HCT116 (cell line): ENCODE measurements around the gene LRRC4C. TPM values are rescaled to one million over a fixed set of nuclear protein-coding genes. Genes with fewer than 3 reads are reported as not detected.

Experiments used
- ATAC-seq: fragments of 200-7000 bp; cut with Tn5 transposase; 2 replicates; pipeline ENCODE4 v1.9.1; 2020; ENCODE audit warnings: mild to moderate bottlenecking, moderate library complexity
- BruUV-seq: library from RNA; stranded (reverse); fragments of 400-500 nt; replicated peaks from 2 replicates; lab custom pipeline; 2021; lab: Mats Ljungman, UMichigan
- CTCF ChIA-PET: fragments of 300-600 bp; sonication (Branson Sonifier 250); formaldehyde crosslinking; loops from one replicate; lab custom pipeline; 2021; ENCODE audit warnings: antibody characterized with exemption; lab: Charles Lee
- POLR2A ChIA-PET: fragments of 300-600, 350-600 bp; sonication (Branson Sonifier 250); formaldehyde crosslinking; loops from one replicate; lab custom pipeline; 2021; ENCODE audit warnings: antibody characterized with exemption; lab: Charles Lee
- RAD21 ChIA-PET, 2 experiments: fragments of 300-600 bp; sonication (Branson Sonifier 250); formaldehyde crosslinking; loops; one replicate each; lab custom pipeline; 2023; ENCODE audit warnings: low total read pairs in 2 of 2; ENCODE audit not compliant: uncharacterized antibody in 2 of 2, unreplicated experiment in 2 of 2, low non-redundant PET in 1 of 2; lab: Charles Lee
- DNase-seq: peaks from one replicate; pipeline ENCODE4 v3.0.0-alpha.2; 2010; ENCODE audit warnings: low read depth, low spot score
- H2AFZ ChIP-seq: fragments of 200-600 bp; shearing (Covaris generic), sonication (generic); 2 replicates; pipeline ENCODE4 v1.6.1; 2017; ENCODE audit warnings: low read depth, mixed run types, mixed read lengths, antibody characterized with exemption, low read length; ENCODE audit not compliant: poor library complexity, severe bottlenecking
- H3K27ac ChIP-seq: 2 replicates; pipeline ENCODE4 v1.5.1; 2012; ENCODE audit warnings: low read depth, low read length
- H3K27me3 ChIP-seq: fragments of 200-600 bp; sonication (generic); 2 replicates; pipeline ENCODE4 v1.6.1; 2016; ENCODE audit warnings: mixed run types, low read length, mixed read lengths; ENCODE audit not compliant: insufficient read depth
- H3K36me3 ChIP-seq, 2 experiments: fragments of 200-500 bp in 1 of 2; fragments of 200-600 bp in 1 of 2; sonication (Bioruptor generic) in 1 of 2; sonication (generic) in 1 of 2; 2 replicates each; pipeline versions ENCODE4 v1.5.1 to v1.6.1; 2014 to 2016; ENCODE audit warnings: low read length in 2 of 2, inconsistent platforms in 1 of 2, mixed read lengths in 1 of 2, mixed run types in 1 of 2; ENCODE audit not compliant: insufficient read depth in 2 of 2, control insufficient read depth in 1 of 2
- H3K4me1 ChIP-seq, 2 experiments: fragments of 200-600 bp in 1 of 2; sonication (generic) in 1 of 2; 2 replicates each; pipeline versions ENCODE4 v1.5.1 to v1.6.1; 2012 to 2017; ENCODE audit warnings: low read length in 2 of 2, inconsistent platforms in 1 of 2, mild to moderate bottlenecking in 1 of 2, mixed read lengths in 1 of 2, mixed run types in 1 of 2, moderate library complexity in 1 of 2; ENCODE audit not compliant: insufficient read depth in 2 of 2, control insufficient read depth in 1 of 2
- H3K4me2 ChIP-seq: fragments of 200-600 bp; sonication (generic); 2 replicates; pipeline ENCODE4 v1.6.1; 2017; ENCODE audit warnings: mixed run types, low read length, mixed read lengths
- H3K4me3 ChIP-seq, 2 experiments: fragments of 200-600 bp in 1 of 2; sonication (generic) in 1 of 2; replicated peaks in 1 of 2; 2 replicates each; pipeline ENCODE4 v1.5.1; 2011 to 2016; ENCODE audit warnings: low read length in 2 of 2, control low read depth in 1 of 2, low read depth in 1 of 2, mild to moderate bottlenecking in 1 of 2, mixed read lengths in 1 of 2, mixed run types in 1 of 2
- H3K79me2 ChIP-seq: fragments of 200-600 bp; sonication (generic); 2 replicates; pipeline ENCODE4 v1.6.1; 2017; ENCODE audit warnings: mild to moderate bottlenecking, mixed run types, low read length, moderate library complexity, mixed read lengths; ENCODE audit not compliant: insufficient read depth
- H3K9ac ChIP-seq: fragments of 200-600 bp; sonication (generic); 2 replicates; pipeline ENCODE4 v1.6.1; 2016; ENCODE audit warnings: low read length, mixed read lengths
- H3K9me2 ChIP-seq: fragments of 200-600 bp; sonication (generic), shearing (Covaris generic); 2 replicates; pipeline ENCODE4 v1.6.1; 2017; ENCODE audit warnings: mixed run types, mild to moderate bottlenecking, moderate library complexity; ENCODE audit not compliant: insufficient read depth
- H3K9me3 ChIP-seq, 2 experiments: fragments of 200-500 bp in 1 of 2; fragments of 200-600 bp in 1 of 2; sonication (Bioruptor generic) in 1 of 2; sonication (generic) in 1 of 2; 2 replicates each; pipeline ENCODE4 v1.6.1; 2014 to 2017; ENCODE audit warnings: low read length in 2 of 2, mixed read lengths in 2 of 2, inconsistent platforms in 1 of 2, low read depth in 1 of 2, mild to moderate bottlenecking in 1 of 2, mixed run types in 1 of 2, moderate library complexity in 1 of 2; ENCODE audit not compliant: control insufficient read depth in 1 of 2, insufficient read depth in 1 of 2
- H4K20me1 ChIP-seq: fragments of 200-600 bp; sonication (generic), shearing (Covaris generic); 2 replicates; pipeline ENCODE4 v1.6.1; 2017; ENCODE audit warnings: mixed run types, mild to moderate bottlenecking, moderate library complexity; ENCODE audit not compliant: insufficient read depth
- CBX3 ChIP-seq: IDR thresholded peaks from 2 replicates; pipeline ENCODE4 v1.6.1; 2012; ENCODE audit warnings: low read depth
- CEBPB ChIP-seq: IDR thresholded peaks from 2 replicates; pipeline ENCODE4 v1.6.1; 2012; ENCODE audit warnings: low read depth
- CTCF ChIP-seq, 3 experiments: fragments of 200-600 bp in 1 of 3; sonication (generic) in 1 of 3; IDR thresholded peaks in 2 of 3; conservative IDR thresholded peaks in 1 of 3; 2 replicates each; pipeline ENCODE4 v1.5.1; 2012 to 2017; ENCODE audit warnings: low read depth in 2 of 3, low read length in 2 of 3, antibody characterized with exemption in 1 of 3, borderline replicate concordance in 1 of 3, control low read depth in 1 of 3, mild to moderate bottlenecking in 1 of 3, mixed read lengths in 1 of 3, mixed run types in 1 of 3, moderate library complexity in 1 of 3; ENCODE audit not compliant: insufficient read depth in 1 of 3
- EGR1 ChIP-seq: IDR thresholded peaks from 2 replicates; pipeline ENCODE4 v1.6.1; 2012; ENCODE audit warnings: low read depth
- EZH2 ChIP-seq: fragments of 200-600 bp; sonication (generic); IDR thresholded peaks from 2 replicates; pipeline ENCODE4 v1.6.1; 2017; ENCODE audit warnings: antibody characterized with exemption, mixed run types
- EZH2phosphoT487 ChIP-seq: fragments of 200-600 bp; IDR thresholded peaks from 2 replicates; pipeline ENCODE4 v1.6.1; 2018; ENCODE audit warnings: antibody characterized with exemption, borderline replicate concordance
- MAX ChIP-seq: IDR thresholded peaks from 2 replicates; pipeline ENCODE4 v1.6.1; 2012
- POLR2A ChIP-seq: IDR thresholded peaks from 2 replicates; pipeline ENCODE4 v1.7.0; 2011; ENCODE audit warnings: borderline replicate concordance; ENCODE audit not compliant: insufficient read depth, insufficient read length; ENCODE audit errors: extremely low read depth
- SIN3A ChIP-seq: IDR thresholded peaks from 2 replicates; pipeline ENCODE4 v1.6.1; 2012; ENCODE audit warnings: low read depth
- SP1 ChIP-seq: IDR thresholded peaks from 2 replicates; pipeline ENCODE4 v1.6.1; 2012; ENCODE audit warnings: low read depth
- SRF ChIP-seq: IDR thresholded peaks from 2 replicates; pipeline ENCODE4 v1.6.1; 2012; ENCODE audit warnings: low read depth
- TCF7L2 ChIP-seq: IDR thresholded peaks from 2 replicates; pipeline ENCODE4 v1.7.0; 2011; ENCODE audit warnings: borderline replicate concordance, inconsistent platforms; ENCODE audit not compliant: insufficient read depth, insufficient read length; ENCODE audit errors: extremely low read depth
- YY1 ChIP-seq: IDR thresholded peaks from 2 replicates; pipeline ENCODE4 v1.6.1; 2011; ENCODE audit warnings: low read length, low read depth, moderate library complexity, mild to moderate bottlenecking; ENCODE audit not compliant: insufficient replicate concordance; ENCODE audit errors: extremely low read depth
- ZBTB33 ChIP-seq: IDR thresholded peaks from 2 replicates; pipeline ENCODE4 v1.6.1; 2011; ENCODE audit warnings: mild to moderate bottlenecking, low read length, moderate library complexity; ENCODE audit not compliant: insufficient replicate concordance; ENCODE audit errors: extremely low read depth
- ZFX ChIP-seq: fragments of 450-650 bp; IDR thresholded peaks from 2 replicates; pipeline ENCODE4 v1.6.1; 2017
- ZNF274 ChIP-seq: fragments of 200-500 bp; sonication (Bioruptor generic); IDR thresholded peaks from 2 replicates; pipeline ENCODE4 v1.6.1; 2014; ENCODE audit warnings: mild to moderate bottlenecking, low read depth, low read length, inconsistent platforms
- intact Hi-C: fragments of 100-400 bp; cut with micrococcal nuclease; formaldehyde crosslinking; loops from 2 replicates; pipeline ENCODE4 v1.10.0; 2022
- total RNA-seq: library from RNA; stranded (reverse); gene quantifications from one replicate; pipeline ENCODE4 v1.2.1, GENCODE V29; 2021; ENCODE audit not compliant: unreplicated experiment
- TF ChIP-seq, protein P1 (sequence below): IDR thresholded peaks from 2 replicates; pipeline ENCODE4 v1.6.1; 2012

Gene LRRC4C
- total RNA-seq, 1 experiment from 2014 or later: not detected

DNA sequence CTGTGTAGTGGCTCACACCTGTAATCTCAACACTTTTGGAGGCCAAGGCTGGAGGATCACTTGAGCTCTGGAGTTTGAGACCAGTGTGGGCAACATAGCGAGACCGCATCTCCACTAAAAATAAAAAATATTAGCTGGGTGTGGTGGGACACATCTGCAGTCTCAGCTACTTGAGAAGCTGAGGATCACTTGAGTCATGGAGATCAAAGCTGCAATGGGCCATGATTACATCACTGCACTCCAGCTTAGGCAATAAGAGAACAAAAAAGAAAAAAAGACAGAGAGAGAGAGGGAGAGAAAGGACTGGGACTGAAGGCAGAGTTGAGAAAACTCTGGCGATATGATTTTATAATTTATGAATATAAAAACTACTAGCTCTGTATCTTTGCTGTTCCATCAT, 473.1 kb downstream of the LRRC4C start:
- H3K9me2 ChIP-seq: no peaks in the 10 kb centered on the region
- H3K79me2 ChIP-seq: no peaks in the 10 kb centered on the region
- no peak for ATAC-seq
- H4K20me1 ChIP-seq: no peaks in the 10 kb centered on the region
- no peak overlapping the region for H3K4me2 ChIP-seq
- TF ChIP-seq MAX: no peak
- TF ChIP-seq CEBPB: no peak
- TF ChIP-seq EZH2phosphoT487: no peak
- TF ChIP-seq TCF7L2: peak; percentile 67
- TF ChIP-seq EGR1: no peak
- H3K9me3 ChIP-seq: peaks cover 6 to 12% of the 10 kb centered on the region in 2 experiments; a peak in 2 of 4 replicates
- BruUV-seq: no TSS peak
- no peaks in the 10 kb centered on the region for H3K27me3 ChIP-seq
- DNase-seq: no peak
- H3K9ac ChIP-seq: no peak overlapping the region
- RAD21 ChIA-PET: no interaction called here
- H2AFZ ChIP-seq: no peak overlapping the region
- no peaks in the 10 kb centered on the region for H3K4me1 ChIP-seq
- H3K27ac ChIP-seq: no peak overlapping the region
- POLR2A ChIA-PET: no interaction called here
- no peaks in the 10 kb centered on the region for H3K36me3 ChIP-seq
- CTCF ChIA-PET: no interaction called here
- H3K4me3 ChIP-seq: no peak overlapping the region
- intact Hi-C loops: no loop called here

GRCh38 chr11:40975076-40975475, 484.4 kb downstream of the LRRC4C start:
- ATAC-seq (no peak), DNase-seq (no peak)
- peaks cover 11 to 24% of the 10 kb centered on the region in 2 experiments; a peak in 2 of 4 replicates for H3K9me3 ChIP-seq
- ChIA-PET RAD21 (no interaction called here), POLR2A (no interaction called here), CTCF (no interaction called here)
- no peaks in the 10 kb centered on the region for H3K4me1 ChIP-seq
- H3K9me2 ChIP-seq: no peaks in the 10 kb centered on the region
- no peaks in the 10 kb centered on the region for H3K36me3 ChIP-seq
- no peaks in the 10 kb centered on the region for H3K79me2 ChIP-seq
- no peak overlapping the region for H3K4me3 ChIP-seq
- no peak overlapping the region for H3K4me2 ChIP-seq
- H3K27ac ChIP-seq: no peak overlapping the region
- intact Hi-C loops: no loop called here
- TF ChIP-seq EGR1 (no peak), ZBTB33 (no peak), POLR2A (no peak), EZH2phosphoT487 (no peak), CTCF (IDR thresholded peaks at IDR 0.05 in 2 of 3, conservative IDR thresholded peaks at IDR 0.05 in 1 of 3; ENCODE audit: borderline replicate concordance in 1 of 3, insufficient read depth in 1 of 3, low read depth in 2 of 3, low read length in 2 of 3) (no peak), CBX3 (no peak), ZFX (no peak), SIN3A (no peak), ZNF274 (no peak), MAX (no peak), SRF (no peak), SP1 (no peak), EZH2 (no peak), YY1 (no peak)
- TF ChIP-seq, protein P1, sequence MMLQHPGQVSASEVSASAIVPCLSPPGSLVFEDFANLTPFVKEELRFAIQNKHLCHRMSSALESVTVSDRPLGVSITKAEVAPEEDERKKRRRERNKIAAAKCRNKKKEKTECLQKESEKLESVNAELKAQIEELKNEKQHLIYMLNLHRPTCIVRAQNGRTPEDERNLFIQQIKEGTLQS: no peak
- no peaks in the 10 kb centered on the region for H4K20me1 ChIP-seq
- no peak overlapping the region for H3K9ac ChIP-seq
- H3K27me3 ChIP-seq: no peaks in the 10 kb centered on the region
- H2AFZ ChIP-seq: no peak overlapping the region
- no TSS peak for BruUV-seq
